H9 (cell line): Measurements from ENCODE around the gene EBNA1BP2. TPM values are rescaled to one million over a fixed set of nuclear protein-coding genes. Genes with fewer than 3 reads are reported as not detected.

ENCODE experiments used
- DNase-seq: peaks from one replicate; pipeline ENCODE4 v3.0.0-alpha.2; 2017
- H2AFZ ChIP-seq: one replicate; pipeline ENCODE4 v1.6.1; 2013; ENCODE audit warnings: mild to moderate bottlenecking, low read length, control low read depth, moderate library complexity
- H2AK5ac ChIP-seq: 2 replicates; pipeline ENCODE4 v1.6.1; 2013; ENCODE audit warnings: low read length, control low read depth, mixed read lengths; ENCODE audit not compliant: insufficient read length
- H2BK120ac ChIP-seq: one replicate; pipeline ENCODE4 v1.6.1; 2013; ENCODE audit warnings: low read depth, mild to moderate bottlenecking, low read length, control low read depth, inconsistent platforms; ENCODE audit not compliant: poor library complexity, severe bottlenecking
- H2BK12ac ChIP-seq: 2 replicates; pipeline ENCODE4 v1.6.1; 2013; ENCODE audit warnings: low read length, control low read depth, mixed read lengths, low read depth; ENCODE audit not compliant: insufficient read length
- H2BK15ac ChIP-seq: 2 replicates; pipeline ENCODE4 v1.6.1; 2013; ENCODE audit warnings: low read depth, low read length, control low read depth
- H2BK20ac ChIP-seq: one replicate; pipeline ENCODE4 v1.6.1; 2013; ENCODE audit warnings: low read depth, mild to moderate bottlenecking, low read length, control low read depth, inconsistent platforms; ENCODE audit not compliant: poor library complexity, severe bottlenecking
- H2BK5ac ChIP-seq: 2 replicates; pipeline ENCODE4 v1.6.1; 2013; ENCODE audit warnings: low read length, control low read depth, mixed read lengths; ENCODE audit not compliant: insufficient read length
- H3K14ac ChIP-seq: 2 replicates; pipeline ENCODE4 v1.6.1; 2013; ENCODE audit warnings: low read length, control low read depth; ENCODE audit not compliant: insufficient read depth
- H3K18ac ChIP-seq: 2 replicates; pipeline ENCODE4 v1.6.1; 2013; ENCODE audit warnings: low read depth, mild to moderate bottlenecking, mixed read lengths, low read length, control low read depth; ENCODE audit not compliant: insufficient read length
- H3K23ac ChIP-seq: 2 replicates; pipeline ENCODE4 v1.6.1; 2013; ENCODE audit warnings: low read length, control low read depth, mixed read lengths, low read depth; ENCODE audit not compliant: insufficient read length
- H3K23me2 ChIP-seq: 2 replicates; pipeline ENCODE4 v1.6.1; 2013; ENCODE audit warnings: low read depth, mild to moderate bottlenecking, mixed read lengths, low read length, control low read depth; ENCODE audit not compliant: insufficient read length, poor library complexity, severe bottlenecking
- H3K27ac ChIP-seq: 2 replicates; pipeline ENCODE4 v1.5.1; 2013; ENCODE audit warnings: low read length, control low read depth, mixed read lengths, low read depth; ENCODE audit not compliant: insufficient read length
- H3K27me3 ChIP-seq: 2 replicates; pipeline ENCODE4 v1.6.1; 2013; ENCODE audit warnings: low read length, control low read depth, inconsistent platforms; ENCODE audit not compliant: insufficient read depth
- H3K4ac ChIP-seq: 2 replicates; pipeline ENCODE4 v1.6.1; 2013; ENCODE audit warnings: low read depth, mild to moderate bottlenecking, control low read depth, inconsistent platforms, low read length, moderate library complexity
- H3K4me1 ChIP-seq: 2 replicates; pipeline ENCODE4 v1.6.1; 2013; ENCODE audit warnings: low read length, control low read depth, inconsistent platforms; ENCODE audit not compliant: insufficient read depth
- H3K4me2 ChIP-seq: 2 replicates; pipeline ENCODE4 v1.6.1; 2013; ENCODE audit warnings: low read length, control low read depth, mixed read lengths; ENCODE audit not compliant: insufficient read length, insufficient read depth
- H3K56ac ChIP-seq: 2 replicates; pipeline ENCODE4 v1.6.1; 2013; ENCODE audit warnings: low read depth, mild to moderate bottlenecking, mixed read lengths, low read length, control low read depth; ENCODE audit not compliant: insufficient read length
- H3K79me1 ChIP-seq: 2 replicates; pipeline ENCODE4 v1.6.1; 2013; ENCODE audit warnings: low read depth, mild to moderate bottlenecking, moderate library complexity, low read length, control low read depth, inconsistent platforms; ENCODE audit not compliant: insufficient read depth, poor library complexity, severe bottlenecking
- H3K79me2 ChIP-seq: 2 replicates; pipeline ENCODE4 v1.6.1; 2013; ENCODE audit warnings: low read length, control low read depth, inconsistent platforms; ENCODE audit not compliant: insufficient read depth
- H3K9ac ChIP-seq: 2 replicates; pipeline ENCODE4 v1.6.1; 2013; ENCODE audit warnings: low read length, control low read depth, mixed read lengths; ENCODE audit not compliant: insufficient read length; ENCODE audit errors: extremely low read depth
- H3K9me3 ChIP-seq: one replicate; pipeline ENCODE4 v1.6.1; 2013; ENCODE audit warnings: low read depth, low read length, inconsistent platforms; ENCODE audit not compliant: control insufficient read depth
- H3T11ph ChIP-seq: one replicate; pipeline ENCODE4 v1.6.1; 2013; ENCODE audit warnings: mild to moderate bottlenecking, low read length, control low read depth, inconsistent platforms
- H4K20me1 ChIP-seq: one replicate; pipeline ENCODE4 v1.6.1; 2013; ENCODE audit not compliant: control insufficient read depth, insufficient read length, insufficient read depth
- H4K5ac ChIP-seq: 2 replicates; pipeline ENCODE4 v1.6.1; 2013; ENCODE audit warnings: low read depth, mild to moderate bottlenecking, mixed read lengths, low read length, control low read depth; ENCODE audit not compliant: insufficient read length
- H4K8ac ChIP-seq: replicated peaks from 2 replicates; pipeline ENCODE4 v1.6.1; 2013; ENCODE audit warnings: low read length, control low read depth, mixed read lengths, low read depth; ENCODE audit not compliant: insufficient read length
- H4K91ac ChIP-seq: 2 replicates; pipeline ENCODE4 v1.6.1; 2013; ENCODE audit warnings: low read depth, mild to moderate bottlenecking, moderate library complexity, mixed read lengths, low read length, control low read depth; ENCODE audit not compliant: insufficient read length
- H3K27ac Mint-ChIP-seq, 3 experiments: 2 replicates in 2 of 3; 3 replicates in 1 of 3; pipeline ENCODE4 v1.8.0; 2020 to 2021; ENCODE audit warnings: mixed read lengths in 3 of 3, mild to moderate bottlenecking in 1 of 3, moderate library complexity in 1 of 3
- H3K27me3 Mint-ChIP-seq: 2 replicates; pipeline ENCODE4 v1.8.0; 2021; ENCODE audit warnings: low read depth, mild to moderate bottlenecking, moderate library complexity, mixed read lengths
- H3K36me3 Mint-ChIP-seq, 3 experiments: 2 replicates in 2 of 3; 3 replicates in 1 of 3; pipeline ENCODE4 v1.8.0; 2020 to 2021; ENCODE audit warnings: low read depth in 3 of 3, mixed read lengths in 3 of 3; ENCODE audit not compliant: insufficient read depth in 1 of 3
- H3K4me1 Mint-ChIP-seq, 2 experiments: 2 replicates each; pipeline ENCODE4 v1.8.0; 2020; ENCODE audit warnings: mixed read lengths in 2 of 2
- H3K4me3 Mint-ChIP-seq, 2 experiments: 2 replicates in 1 of 2; 3 replicates in 1 of 2; pipeline ENCODE4 v1.8.0; 2020 to 2021; ENCODE audit warnings: mild to moderate bottlenecking in 2 of 2, mixed read lengths in 2 of 2, moderate library complexity in 1 of 2
- H3K9me3 Mint-ChIP-seq, 2 experiments: 2 replicates in 1 of 2; 3 replicates in 1 of 2; pipeline ENCODE4 v1.8.0; 2020; ENCODE audit warnings: mild to moderate bottlenecking in 2 of 2, mixed read lengths in 2 of 2, moderate library complexity in 1 of 2
- CTCF ChIP-seq: fragments of 200-600 bp; sonication (generic); conservative IDR thresholded peaks from 3 replicates; pipeline ENCODE4 v1.8.0; 2021; ENCODE audit warnings: antibody characterized with exemption, mild to moderate bottlenecking
- WGBS: extraction: QIAGEN DNeasy Blood & Tissue Kit; methylation state at CpG from one replicate; pipeline ENCODE4 v1.1.7; 2013; ENCODE audit warnings: missing lambda C conversion rate, low lambda C conversion rate, mixed read lengths; ENCODE audit not compliant: insufficient read length; ENCODE audit errors: extremely low coverage; 5-methylcytosine and 5-hydroxymethylcytosine counted together
- total RNA-seq: library from RNA; stranded (reverse); gene quantifications from 2 replicates; pipeline ENCODE4 v1.2.1, GENCODE V29; 2021

The EBNA1BP2 gene
- total RNA-seq, 1 experiment from 2014 or later: 84.7 TPM

DNA sequence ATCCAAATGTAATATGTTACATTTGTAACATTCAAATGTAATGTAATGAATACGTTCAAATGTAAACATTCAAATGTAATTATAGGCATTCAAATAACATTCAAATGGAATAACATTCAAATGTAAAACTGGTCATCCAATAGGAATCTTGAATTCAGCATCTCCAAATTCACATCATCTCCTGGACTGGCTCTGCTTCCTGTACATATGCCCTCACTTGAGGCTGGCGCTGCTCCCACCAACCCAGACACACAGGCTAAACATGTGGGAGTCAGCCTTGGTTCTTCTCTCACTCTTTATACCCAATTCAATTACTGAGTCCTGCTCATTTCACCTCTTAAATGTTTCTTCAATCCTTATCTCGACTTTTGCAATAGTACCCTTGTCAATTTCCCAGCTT is 6.9 kb downstream of the EBNA1BP2 start:
- Histone ChIP-seq H3K9me3 (no peaks in the 10 kb centered on the region), H4K8ac (no peak overlapping the region), H3T11ph (no peak overlapping the region), H2BK120ac (no peak overlapping the region), H2BK12ac (no peak overlapping the region), H3K23ac (no peak overlapping the region), H3K9ac (no peak overlapping the region), H3K4me2 (no peak overlapping the region), H3K27ac (no peak overlapping the region), H3K27me3 (no peaks in the 10 kb centered on the region), H3K14ac (no peak overlapping the region), H3K18ac (no peak overlapping the region), H3K79me2 (no peaks in the 10 kb centered on the region), H2AFZ (no peak overlapping the region), H3K23me2 (no peaks in the 10 kb centered on the region), H2BK5ac (no peak overlapping the region), H2BK20ac (no peak overlapping the region), H3K4me1 (no peaks in the 10 kb centered on the region), H3K79me1 (peaks cover 2% of the 10 kb centered on the region), H4K91ac (no peak overlapping the region), H4K5ac (no peak overlapping the region), H3K56ac (no peak overlapping the region), H3K4ac (no peak overlapping the region), H2AK5ac (no peak overlapping the region), H2BK15ac (no peak overlapping the region), H4K20me1 (no peaks in the 10 kb centered on the region)
- no peak for TF ChIP-seq CTCF
- peaks cover 25 to 71% (median 65%) of the 10 kb centered on the region in 3 experiments for H3K36me3 Mint-ChIP-seq
- H3K4me3 Mint-ChIP-seq: no peak overlapping the region
- peaks cover 0 to 9% of the 10 kb centered on the region in 2 experiments; a peak in 2 of 5 replicates for H3K9me3 Mint-ChIP-seq
- no CpG with 5 or more reads among the region's 3 CpGs for WGBS
- H3K4me1 Mint-ChIP-seq: no peaks in the 10 kb centered on the region
- no peak overlapping the region for H3K27ac Mint-ChIP-seq
- DNase-seq: no peak
- no peaks in the 10 kb centered on the region for H3K27me3 Mint-ChIP-seq
